ENCODE results near the gene NTM.
A peak's percentile ranks its signal among the peaks of the same experiment; 100 is the strongest.
"Not testable (repeated sequence)": the region's sequence is repeated elsewhere in the genome, so short reads cannot be mapped to it uniquely, and the experiment has no call there.

NTM gene

DNA sequence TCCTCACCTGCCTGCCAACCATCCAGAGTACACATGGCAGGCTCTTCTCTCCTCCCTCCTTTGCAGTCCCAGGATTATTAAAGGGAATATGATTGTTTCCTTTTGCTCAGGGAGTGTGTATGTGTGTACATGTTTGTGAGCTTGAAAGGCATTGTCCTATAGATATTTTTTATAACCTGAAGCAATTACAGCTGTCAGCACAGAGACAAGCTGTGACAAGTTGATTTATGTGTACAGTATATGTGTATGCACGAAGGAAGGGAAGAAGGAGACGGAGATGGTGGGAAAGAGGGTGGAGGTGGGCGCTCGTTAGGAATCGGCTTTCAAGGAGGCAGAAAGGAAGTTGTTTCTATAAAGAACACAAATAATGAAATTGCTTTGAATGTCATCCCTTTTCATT is 537.0 kb downstream of the NTM start:
- TF ChIP-seq, protein P1, sequence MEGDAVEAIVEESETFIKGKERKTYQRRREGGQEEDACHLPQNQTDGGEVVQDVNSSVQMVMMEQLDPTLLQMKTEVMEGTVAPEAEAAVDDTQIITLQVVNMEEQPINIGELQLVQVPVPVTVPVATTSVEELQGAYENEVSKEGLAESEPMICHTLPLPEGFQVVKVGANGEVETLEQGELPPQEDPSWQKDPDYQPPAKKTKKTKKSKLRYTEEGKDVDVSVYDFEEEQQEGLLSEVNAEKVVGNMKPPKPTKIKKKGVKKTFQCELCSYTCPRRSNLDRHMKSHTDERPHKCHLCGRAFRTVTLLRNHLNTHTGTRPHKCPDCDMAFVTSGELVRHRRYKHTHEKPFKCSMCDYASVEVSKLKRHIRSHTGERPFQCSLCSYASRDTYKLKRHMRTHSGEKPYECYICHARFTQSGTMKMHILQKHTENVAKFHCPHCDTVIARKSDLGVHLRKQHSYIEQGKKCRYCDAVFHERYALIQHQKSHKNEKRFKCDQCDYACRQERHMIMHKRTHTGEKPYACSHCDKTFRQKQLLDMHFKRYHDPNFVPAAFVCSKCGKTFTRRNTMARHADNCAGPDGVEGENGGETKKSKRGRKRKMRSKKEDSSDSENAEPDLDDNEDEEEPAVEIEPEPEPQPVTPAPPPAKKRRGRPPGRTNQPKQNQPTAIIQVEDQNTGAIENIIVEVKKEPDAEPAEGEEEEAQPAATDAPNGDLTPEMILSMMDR (IDR thresholded peaks at IDR 0.05; ENCODE audit: low read depth, low read length, missing control alignments), result no peak
- no peak overlapping the region for H3K4me3 ChIP-seq (ENCODE audit: low read depth, low read length)
- DNase-seq (ENCODE audit: low read depth), result no peak

DNA sequence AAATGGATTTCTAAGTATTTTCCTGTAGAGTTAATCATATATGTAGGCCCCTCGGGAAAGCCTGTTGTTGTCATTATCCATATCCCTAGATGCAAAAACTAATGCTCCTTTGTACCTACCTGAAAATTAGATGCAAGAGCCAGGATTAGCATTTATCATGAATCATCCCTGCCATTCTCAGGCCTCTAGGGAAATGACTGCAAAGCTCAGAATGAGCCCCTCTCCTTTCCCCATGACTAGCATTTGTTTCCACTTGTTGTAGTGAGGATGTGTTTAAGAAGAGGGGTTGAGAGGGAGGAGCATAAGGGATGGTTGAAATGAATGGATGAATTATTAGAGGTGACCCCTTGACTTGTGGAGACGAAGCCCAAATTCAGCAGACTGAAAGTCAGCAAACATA is 537.9 kb downstream of the NTM start:
- TF ChIP-seq, protein P1 (IDR thresholded peaks at IDR 0.05; ENCODE audit: low read depth, low read length, missing control alignments), result no peak
- no peak overlapping the region for H3K4me3 ChIP-seq (ENCODE audit: low read depth, low read length)
- no peak for DNase-seq (ENCODE audit: low read depth)

DNA sequence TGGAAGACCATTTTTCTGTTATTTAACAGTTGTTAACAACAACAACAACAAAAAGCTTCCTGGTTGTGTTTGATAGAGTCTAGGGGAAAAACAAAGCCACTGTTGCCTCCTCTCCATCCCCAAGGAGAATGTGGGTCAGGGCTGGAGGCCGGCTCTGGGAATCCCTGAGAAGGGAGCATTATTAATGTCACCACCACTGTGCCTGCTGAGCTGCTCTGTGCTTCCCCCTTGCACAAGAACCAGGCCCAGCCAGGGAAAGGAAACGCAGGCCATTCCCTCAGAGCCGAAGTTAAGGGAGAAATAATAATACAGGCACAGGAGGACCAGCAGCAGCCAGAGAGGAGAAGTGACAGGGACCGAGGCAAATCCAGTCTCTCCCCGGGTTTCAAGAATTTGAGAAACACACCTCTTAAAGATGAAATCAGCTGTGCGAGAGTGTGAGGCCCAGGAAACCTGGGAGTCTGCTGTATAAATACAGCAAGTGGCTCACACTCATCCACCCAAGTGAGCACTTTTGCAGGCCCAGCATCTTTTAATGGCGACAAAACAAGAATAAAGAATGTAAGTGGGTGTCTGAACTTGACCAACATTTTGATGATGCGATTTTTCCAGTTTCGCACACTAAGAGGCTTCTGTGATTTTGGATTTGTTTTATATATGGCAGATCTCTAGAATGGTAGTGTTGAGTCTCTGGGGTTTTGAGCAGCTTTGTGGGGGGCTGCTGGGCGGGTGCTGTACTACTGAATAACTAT is 539.2 kb downstream of the NTM start:
- TF ChIP-seq, protein P1 (IDR thresholded peaks at IDR 0.05; ENCODE audit: low read depth, low read length, missing control alignments), result no peak
- no peak for DNase-seq (ENCODE audit: low read depth)
- H3K4me3 ChIP-seq (ENCODE audit: low read depth, low read length), result no peak overlapping the region

DNA sequence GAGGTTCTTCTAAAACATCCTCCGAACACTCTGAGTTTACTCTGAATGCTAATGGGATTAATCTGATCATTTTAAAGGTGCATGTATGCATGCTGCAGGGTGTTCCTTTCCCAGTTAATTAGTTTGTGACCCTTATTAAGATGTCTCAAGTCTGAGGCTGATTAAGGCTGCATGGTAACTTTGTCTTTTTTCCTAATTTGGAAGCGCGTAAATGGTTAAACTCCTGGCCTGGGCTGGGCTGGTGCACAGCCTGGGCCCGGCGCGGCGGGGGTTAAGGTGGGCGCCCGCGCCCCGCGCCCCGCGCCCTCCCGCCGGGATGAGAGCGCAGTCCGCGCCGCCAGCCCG is 539.7 kb downstream of the NTM start:
- no peak for DNase-seq (ENCODE audit: low read depth)
- TF ChIP-seq, protein P1 (IDR thresholded peaks at IDR 0.05; ENCODE audit: low read depth, low read length, missing control alignments), result no peak
- H3K4me3 ChIP-seq (ENCODE audit: low read depth, low read length), result no peak overlapping the region

DNA sequence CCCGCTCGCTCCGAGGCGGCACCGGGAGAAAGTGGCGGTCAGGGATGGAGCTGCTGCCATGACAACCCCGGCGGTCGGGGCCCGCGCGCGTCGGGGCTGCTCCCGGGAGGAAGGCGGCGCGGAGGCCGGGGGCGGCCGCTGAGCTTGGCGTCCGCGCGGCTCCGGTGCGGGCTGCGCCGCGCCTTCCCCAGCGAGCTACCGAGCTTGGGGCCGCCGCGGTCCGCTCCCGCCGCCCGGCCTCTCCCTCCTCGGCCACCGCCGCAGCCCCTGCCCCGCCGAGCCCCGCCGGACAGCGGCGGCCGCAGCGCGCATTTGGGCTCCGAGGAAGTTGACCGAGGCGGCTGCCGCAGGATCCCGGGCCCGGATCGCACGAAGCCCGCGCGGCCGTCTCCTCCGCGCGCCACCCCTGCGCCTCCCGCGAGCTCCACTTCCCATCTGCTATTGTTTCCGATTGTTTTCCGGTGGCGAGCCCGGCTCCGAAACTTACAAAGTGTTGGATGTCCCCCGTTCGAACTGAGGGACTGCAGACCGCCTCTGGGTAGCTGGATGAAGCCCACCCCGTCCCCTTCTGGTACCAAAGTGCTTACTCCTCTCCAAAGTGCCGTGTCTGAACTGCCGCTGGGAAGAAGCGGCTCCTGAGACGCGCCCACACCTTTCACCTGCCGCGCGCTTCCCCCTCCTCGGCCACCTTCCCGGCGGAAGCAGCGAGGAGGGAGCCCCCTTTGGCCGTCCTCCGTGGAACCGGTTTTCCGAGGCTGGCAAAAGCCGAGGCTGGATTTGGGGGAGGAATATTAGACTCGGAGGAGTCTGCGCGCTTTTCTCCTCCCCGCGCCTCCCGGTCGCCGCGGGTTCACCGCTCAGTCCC is 540.3 kb downstream of the NTM start:
- no peak for DNase-seq (ENCODE audit: low read depth)
- TF ChIP-seq, protein P1 (IDR thresholded peaks at IDR 0.05; ENCODE audit: low read depth, low read length, missing control alignments), result no peak
- H3K4me3 ChIP-seq (ENCODE audit: low read depth, low read length), result peak overlapping the region; percentile 16; the same call in 1 of the 2 replicates

DNA sequence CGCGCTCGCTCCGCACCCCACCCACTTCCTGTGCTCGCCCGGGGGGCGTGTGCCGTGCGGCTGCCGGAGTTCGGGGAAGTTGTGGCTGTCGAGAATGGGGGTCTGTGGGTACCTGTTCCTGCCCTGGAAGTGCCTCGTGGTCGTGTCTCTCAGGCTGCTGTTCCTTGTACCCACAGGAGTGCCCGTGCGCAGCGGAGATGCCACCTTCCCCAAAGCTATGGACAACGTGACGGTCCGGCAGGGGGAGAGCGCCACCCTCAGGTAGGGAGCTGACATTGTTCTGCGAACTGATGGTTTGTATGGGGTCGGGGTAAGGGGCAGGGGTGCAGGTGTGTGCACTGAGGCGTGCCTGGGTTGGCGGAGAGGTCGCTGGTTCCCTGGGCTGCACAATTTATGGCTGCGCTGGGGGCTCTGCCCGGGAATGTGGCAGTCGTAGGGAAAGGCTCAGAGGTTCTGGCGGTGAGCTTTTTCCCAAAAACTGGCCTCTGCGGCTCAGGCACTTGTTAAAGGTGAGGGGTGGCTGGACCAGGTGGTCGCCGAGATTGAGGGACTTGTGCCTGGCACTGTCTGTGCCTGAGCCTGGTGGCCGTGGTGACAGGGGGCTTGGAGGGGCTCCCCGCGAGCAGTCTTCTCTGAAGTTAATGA is 541.1 kb downstream of the NTM start:
- not testable (repeated sequence) for DNase-seq (ENCODE audit: low read depth)
- peak overlapping the region; percentile 16; the same call in 1 of the 2 replicates for H3K4me3 ChIP-seq (ENCODE audit: low read depth, low read length)
- TF ChIP-seq, protein P1 (IDR thresholded peaks at IDR 0.05; ENCODE audit: low read depth, low read length, missing control alignments), result peak; percentile 40

All from GM12864 (cell line).